Hepatocyte (in vitro differentiated cells): ENCODE data around the gene ZDHHC11B. TPM values are rescaled to one million over a fixed set of nuclear protein-coding genes. Genes with fewer than 3 reads are reported as not detected.

Experiments
- DNase-seq: peaks from one replicate; pipeline ENCODE4 v3.0.0-alpha.2; 2016; ENCODE audit warnings: low spot score
- H2AFZ ChIP-seq: fragments of 200-600 bp; sonication (generic); 2 replicates; pipeline ENCODE4 v1.6.0; 2016; ENCODE audit warnings: antibody characterized with exemption, mild to moderate bottlenecking
- H3K27ac ChIP-seq: fragments of 200-600 bp; sonication (generic); 2 replicates; pipeline ENCODE4 v1.5.1; 2016; ENCODE audit warnings: mild to moderate bottlenecking
- H3K27me3 ChIP-seq: fragments of 200-600 bp; sonication (generic); 2 replicates; pipeline ENCODE4 v1.6.1; 2016
- H3K36me3 ChIP-seq: fragments of 200-600 bp; sonication (generic); replicated peaks from 2 replicates; pipeline ENCODE4 v1.5.1; 2016; ENCODE audit warnings: low read depth; ENCODE audit not compliant: insufficient read depth
- H3K4me1 ChIP-seq: fragments of 200-600 bp; sonication (generic); 2 replicates; pipeline ENCODE4 v1.5.1; 2016; ENCODE audit warnings: mild to moderate bottlenecking, moderate library complexity; ENCODE audit not compliant: insufficient read depth
- H3K4me2 ChIP-seq: fragments of 200-600 bp; sonication (generic); 2 replicates; pipeline ENCODE4 v1.6.0; 2016
- H3K4me3 ChIP-seq: fragments of 200-600 bp; sonication (generic); 2 replicates; pipeline ENCODE4 v1.5.1; 2016; ENCODE audit warnings: mild to moderate bottlenecking
- H3K79me2 ChIP-seq: fragments of 200-600 bp; sonication (generic); 2 replicates; pipeline ENCODE4 v1.6.0; 2017; ENCODE audit warnings: mild to moderate bottlenecking
- H3K9me2 ChIP-seq: fragments of 200-600 bp; sonication (generic); replicated peaks from 2 replicates; pipeline ENCODE4 v1.6.0; 2017; ENCODE audit warnings: mild to moderate bottlenecking; ENCODE audit not compliant: insufficient read depth
- H3K9me3 ChIP-seq: fragments of 200-600 bp; sonication (generic); 2 replicates; pipeline ENCODE4 v1.5.1; 2016; ENCODE audit warnings: low read depth, mild to moderate bottlenecking
- H4K20me1 ChIP-seq: fragments of 200-600 bp; sonication (generic); 2 replicates; pipeline ENCODE4 v1.6.0; 2016; ENCODE audit warnings: mild to moderate bottlenecking; ENCODE audit not compliant: insufficient read depth, poor library complexity, severe bottlenecking
- CTCF ChIP-seq: fragments of 200-600 bp; sonication (generic); IDR thresholded peaks from 2 replicates; pipeline ENCODE4 v1.5.1; 2016; ENCODE audit warnings: antibody characterized with exemption, mild to moderate bottlenecking; ENCODE audit not compliant: poor library complexity
- EZH2 ChIP-seq: fragments of 200-600 bp; sonication (generic); IDR thresholded peaks from 2 replicates; pipeline ENCODE4 v1.6.1; 2016; ENCODE audit warnings: antibody characterized with exemption, mild to moderate bottlenecking, borderline replicate concordance
- EZH2phosphoT487 ChIP-seq: fragments of 200-600 bp; sonication (generic); IDR thresholded peaks from one replicate; pipeline ENCODE4 v1.6.1; 2018; ENCODE audit warnings: antibody characterized with exemption, mild to moderate bottlenecking, low read depth, moderate library complexity; ENCODE audit not compliant: unreplicated experiment, severe bottlenecking
- WGBS: methylation state at CpG from one replicate; pipeline ENCODE4 v1.1.6; 2016; ENCODE audit warnings: low lambda C conversion rate; ENCODE audit errors: missing lambda C conversion rate; 5-methylcytosine and 5-hydroxymethylcytosine counted together
- polyA plus RNA-seq: library from polyadenylated mRNA; unstranded; fragments of >200 nt; fragmentation: Nextera tagmentation; extraction: Ambion mirVana; gene quantifications from 2 replicates; pipeline ENCODE4 v1.2.1, GENCODE V29; 2016
- total RNA-seq: library from RNA; depleted of rRNA; stranded (reverse); fragments of >200 nt; gene quantifications from 2 replicates; pipeline ENCODE4 v1.2.3, GENCODE V29; 2014

The ZDHHC11B gene
- total and polyA plus RNA-seq, 2 experiments from 2014 or later, result 0.83 to 1.3 TPM

- 96% methylated on average over 24 of the region's 24 CpGs for WGBS
- H3K4me3 ChIP-seq, result no peak overlapping the region
- H3K27me3 ChIP-seq, result no peaks in the 10 kb centered on the region
- H3K9me2 ChIP-seq, result no peaks in the 10 kb centered on the region
- peak; percentile 8 for DNase-seq
- H3K4me2 ChIP-seq, result no peak overlapping the region
- no peak overlapping the region for H3K27ac ChIP-seq
- no peaks in the 10 kb centered on the region for H4K20me1 ChIP-seq
- no peak overlapping the region for H2AFZ ChIP-seq
- H3K79me2 ChIP-seq, result no peaks in the 10 kb centered on the region
- TF ChIP-seq EZH2phosphoT487, result no peak
- TF ChIP-seq CTCF, result no peak
- no peak for TF ChIP-seq EZH2
- H3K36me3 ChIP-seq, result no peaks in the 10 kb centered on the region
- H3K4me1 ChIP-seq, result peaks cover 22% of the 10 kb centered on the region
- no peaks in the 10 kb centered on the region for H3K9me3 ChIP-seq
These were observed 24.0 kb downstream of the ZDHHC11B start for GRCh38 chr5:760363-761058.

GRCh38 chr5:759781-760362 lies 24.7 kb downstream of the ZDHHC11B start:
- peak overlapping the region; percentile 33 for H3K27ac ChIP-seq
- H3K4me2 ChIP-seq, result no peak overlapping the region
- H2AFZ ChIP-seq, result no peak overlapping the region
- no peak overlapping the region for H3K4me3 ChIP-seq
- peak; percentile 5 for DNase-seq
- no peaks in the 10 kb centered on the region for H3K9me2 ChIP-seq
- no peak for TF ChIP-seq CTCF
- no peak for TF ChIP-seq EZH2phosphoT487
- no peak for TF ChIP-seq EZH2
- WGBS, result 94% methylated on average over 22 of the region's 22 CpGs
- H3K9me3 ChIP-seq, result no peaks in the 10 kb centered on the region
- no peaks in the 10 kb centered on the region for H4K20me1 ChIP-seq
- H3K79me2 ChIP-seq, result no peaks in the 10 kb centered on the region
- H3K27me3 ChIP-seq, result no peaks in the 10 kb centered on the region
- H3K36me3 ChIP-seq, result no peaks in the 10 kb centered on the region
- peaks cover 22% of the 10 kb centered on the region for H3K4me1 ChIP-seq

GRCh38 chr5:759111-759751 lies 25.3 kb downstream of the ZDHHC11B start:
- H4K20me1 ChIP-seq, result no peaks in the 10 kb centered on the region
- WGBS, result 53% methylated on average over 33 of the region's 33 CpGs
- H3K9me3 ChIP-seq, result no peaks in the 10 kb centered on the region
- H2AFZ ChIP-seq, result no peak overlapping the region
- peak overlapping the region; percentile 62 for H3K4me2 ChIP-seq
- H3K4me3 ChIP-seq, result no peak overlapping the region
- H3K27me3 ChIP-seq, result no peaks in the 10 kb centered on the region
- no peaks in the 10 kb centered on the region for H3K36me3 ChIP-seq
- TF ChIP-seq EZH2 (no peak), EZH2phosphoT487 (no peak), CTCF (no peak)
- peaks cover 22% of the 10 kb centered on the region for H3K4me1 ChIP-seq
- H3K79me2 ChIP-seq, result no peaks in the 10 kb centered on the region
- DNase-seq, result peak; percentile 92
- H3K27ac ChIP-seq, result peak overlapping the region; percentile 33
- no peaks in the 10 kb centered on the region for H3K9me2 ChIP-seq
